Right ventricle myocardium superior (tissue), 1 donor: ENCODE data around the gene NEU2. TPM values are rescaled to one million over a fixed set of nuclear protein-coding genes. Genes with fewer than 3 reads are reported as not detected.
A peak's percentile ranks its signal among the peaks of the same experiment; 100 is the strongest.
"Not testable (repeated sequence)": the region's sequence is repeated elsewhere in the genome, so short reads cannot be mapped to it uniquely, and the experiment has no call there.

Experiments used
- ATAC-seq: fragments of 200-7000 bp; cut with Tn5 transposase; one replicate; pipeline ENCODE4 v1.9.1; 2020; ENCODE audit warnings: mild to moderate bottlenecking; ENCODE audit not compliant: poor library complexity
- DNase-seq: peaks from one replicate; pipeline ENCODE4 v3.0.0-alpha.2; 2020
- intact Hi-C: fragments of 100-400 bp; cut with DNase I; formaldehyde crosslinking; loops from one replicate; pipeline ENCODE4 v1.11.2; 2022
- total RNA-seq: library from RNA; stranded (reverse); fragmentation: NEBNext Ultra II Directional; extraction: Animal tissue kit (Norgen Biotek cat#: 25700); gene quantifications from one replicate; pipeline ENCODE4 v1.2.1, GENCODE V29; 2021
- donor health status: DM: no; HTN: yes; CAD: no; lungs with severe emphysema.

The NEU2 gene
- total RNA-seq, 1 donor from 2014 or later = not detected

GRCh38 chr2:233063269-233063975 lies 30.9 kb downstream of the NEU2 start:
- intact Hi-C loops = no loop called here
- no peak for ATAC-seq
- no peak for DNase-seq

GRCh38 chr2:233063976-233064411 lies 31.5 kb downstream of the NEU2 start:
- no peak for DNase-seq
- intact Hi-C loops = no loop called here
- ATAC-seq = no peak

- intact Hi-C loops = no loop called here
- ATAC-seq = no peak
- no peak for DNase-seq
These were observed 32.2 kb downstream of the NEU2 start for GRCh38 chr2:233064530-233065199.

- intact Hi-C loops, ATAC-seq, DNase-seq: not testable (repeated sequence)
These were observed 32.7 kb downstream of the NEU2 start for GRCh38 chr2:233065200-233065589.

- intact Hi-C loops = no loop called here
- ATAC-seq = no peak
- DNase-seq = no peak
These were observed 33.5 kb downstream of the NEU2 start for GRCh38 chr2:233065954-233066470.

GRCh38 chr2:233068762-233069418 lies 36.4 kb downstream of the NEU2 start:
- intact Hi-C loops = no loop called here
- DNase-seq (no peak), ATAC-seq (no peak)

GRCh38 chr2:233072838-233073237 lies 40.4 kb downstream of the NEU2 start:
- intact Hi-C loops = no loop called here
- no peak for DNase-seq
- ATAC-seq = no peak

GRCh38 chr2:233074106-233074505 lies 41.6 kb downstream of the NEU2 start:
- DNase-seq = no peak
- intact Hi-C loops = no loop called here
- no peak for ATAC-seq

- no peak for DNase-seq
- intact Hi-C loops = no loop called here
- ATAC-seq = peak; percentile 48
These were observed 42.9 kb downstream of the NEU2 start for GRCh38 chr2:233075141-233075965.

GRCh38 chr2:233075966-233076339 lies 43.5 kb downstream of the NEU2 start:
- intact Hi-C loops = no loop called here
- DNase-seq = no peak
- ATAC-seq = peak; percentile 69

GRCh38 chr2:233076749-233077148 lies 44.3 kb downstream of the NEU2 start:
- DNase-seq = no peak
- intact Hi-C loops = no loop called here
- ATAC-seq = no peak

- intact Hi-C loops = no loop called here
- no peak for DNase-seq
- ATAC-seq = no peak
These were observed 47.0 kb downstream of the NEU2 start for GRCh38 chr2:233079473-233079877.

GRCh38 chr2:233079953-233080835 lies 47.7 kb downstream of the NEU2 start:
- intact Hi-C loops = no loop called here
- ATAC-seq (no peak), DNase-seq (no peak)

- intact Hi-C loops = no loop called here
- ATAC-seq = no peak
These were observed 48.4 kb downstream of the NEU2 start for GRCh38 chr2:233080836-233081229.

GRCh38 chr2:233081232-233081730 lies 48.8 kb downstream of the NEU2 start:
- DNase-seq (no peak), ATAC-seq (no peak)
- intact Hi-C loops = no loop called here

More at GRCh38 chr2:233080836-233081229, 48.4 kb downstream of the NEU2 start:
- no peak for DNase-seq

- DNase-seq = no peak
- intact Hi-C loops = no loop called here
- no peak for ATAC-seq
These were observed 49.3 kb downstream of the NEU2 start for GRCh38 chr2:233081731-233082221.

- intact Hi-C loops = no loop called here
- DNase-seq (no peak), ATAC-seq (no peak)
These were observed 49.9 kb downstream of the NEU2 start for GRCh38 chr2:233082222-233082930.
